GM10248 (cell line): ENCODE results near the gene SEC31B.

ENCODE experiments used
- CTCF ChIA-PET: fragments of 300-600 bp; sonication (Branson Sonifier 250); formaldehyde crosslinking; extraction: SDS; loops from one replicate; lab custom pipeline; 2021; ENCODE audit warnings: antibody characterized with exemption; lab: Yijun Ruan, JAX
- POLR2A ChIA-PET: fragments of 350-650 bp; sonication (Branson Sonifier 250); formaldehyde crosslinking; extraction: SDS; loops from one replicate; lab custom pipeline; 2020; ENCODE audit warnings: antibody characterized with exemption; lab: Yijun Ruan, JAX
- DNase-seq: peaks from one replicate; pipeline ENCODE4 v3.0.0; 2012; ENCODE audit errors: extremely low spot score
- CTCF ChIP-seq: IDR thresholded peaks from 2 replicates; pipeline ENCODE4 v1.5.1; 2012; ENCODE audit warnings: mild to moderate bottlenecking, low read depth; ENCODE audit errors: extremely low read depth, missing control alignments, control extremely low read depth

SEC31B gene

GRCh38 chr10:100448951-100449350 is 70.7 kb downstream of the SEC31B start:
- DNase-seq, result no peak
- CTCF ChIA-PET, result interaction anchor here (1.7 kb wide), 1 partner anchor 16 kb away, joined by 4 read pairs; no protein-coding TSS in a partner anchor
- no peak for TF ChIP-seq CTCF
- POLR2A ChIA-PET, result no interaction called here

- CTCF ChIA-PET, result interaction anchor here (1.7 kb wide), 1 partner anchor 14 kb away, joined by 4 read pairs; no protein-coding TSS in a partner anchor
- no peak for DNase-seq
- POLR2A ChIA-PET, result no interaction called here
- TF ChIP-seq CTCF, result no peak
Measured at GRCh38 chr10:100447663-100448062, 72.0 kb downstream of the SEC31B start.

GRCh38 chr10:100446130-100446761 is 73.4 kb downstream of the SEC31B start:
- no peak for DNase-seq
- TF ChIP-seq CTCF, result no peak
- POLR2A ChIA-PET, result no interaction called here
- CTCF ChIA-PET, result interaction anchor here (1.0 to 2.4 kb wide), 4 partner anchors 8 to 108 kb away, joined by 3 to 9 read pairs (median 4); no protein-coding TSS in a partner anchor

GRCh38 chr10:100442548-100442947 is 77.1 kb downstream of the SEC31B start:
- POLR2A ChIA-PET, result no interaction called here
- CTCF ChIA-PET, result interaction anchor here (1.1 kb wide), 1 partner anchor 8 kb away, joined by 4 read pairs; no protein-coding TSS in a partner anchor
- DNase-seq, result no peak
- TF ChIP-seq CTCF, result no peak

- no peak for DNase-seq
- ChIA-PET POLR2A (no interaction called here), CTCF (interaction anchor here (0.9 to 2.2 kb wide), 8 partner anchors 9 to 439 kb away, joined by 3 to 10 read pairs (median 4); no protein-coding TSS in a partner anchor)
- no peak for TF ChIP-seq CTCF
Measured at GRCh38 chr10:100438674-100439315, 80.9 kb downstream of the SEC31B start.
